Caco-2 (cell line): ENCODE results near the gene PRKCSH. TPM values are rescaled to one million over a fixed set of nuclear protein-coding genes. Genes with fewer than 3 reads are reported as not detected.

Experiments used
- BruUV-seq: library from RNA; stranded (reverse); fragments of 400-500 nt; replicated peaks from 2 replicates; lab custom pipeline; 2021; lab: Mats Ljungman, UMichigan
- CTCF ChIA-PET: fragments of 300-600 bp; sonication (Branson Sonifier 250); formaldehyde crosslinking; loops from one replicate; lab custom pipeline; 2022; ENCODE audit warnings: antibody characterized with exemption; lab: Charles Lee
- POLR2A ChIA-PET: fragments of 300-600 bp; sonication (Branson Sonifier 250); formaldehyde crosslinking; loops from one replicate; lab custom pipeline; 2022; ENCODE audit warnings: antibody characterized with exemption; lab: Charles Lee
- DNase-seq, 2 experiments: peaks; one replicate each; pipeline versions ENCODE4 v3.0.0 to v3.0.0-alpha.2; 2020 to 2022
- H3K27me3 ChIP-seq: replicated peaks from 2 replicates; pipeline ENCODE4 v1.6.0; 2011; ENCODE audit warnings: low read length; ENCODE audit not compliant: control insufficient read depth, insufficient read depth
- H3K36me3 ChIP-seq: 2 replicates; pipeline ENCODE4 v1.5.1; 2011; ENCODE audit warnings: low read length; ENCODE audit not compliant: control insufficient read depth, insufficient read depth
- H3K4me1 ChIP-seq: fragments of 250-450 bp; sonication (Bioruptor Pico); 2 replicates; pipeline ENCODE4 v1.5.1; 2020; ENCODE audit warnings: mild to moderate bottlenecking
- H3K4me3 ChIP-seq: 2 replicates; pipeline ENCODE4 v1.5.1; 2011; ENCODE audit warnings: low read depth, mild to moderate bottlenecking, control low read depth, low read length
- H3K9me3 ChIP-seq: fragments of 250-450 bp; sonication (Bioruptor Pico); 2 replicates; pipeline ENCODE4 v1.5.1; 2020; ENCODE audit warnings: mild to moderate bottlenecking, moderate library complexity
- H3K27ac Mint-ChIP-seq: one replicate; pipeline ENCODE4 v1.8.0; 2022; ENCODE audit warnings: mixed read lengths; ENCODE audit not compliant: unreplicated experiment
- H3K27me3 Mint-ChIP-seq: one replicate; pipeline ENCODE4 v1.8.0; 2022; ENCODE audit warnings: mixed read lengths; ENCODE audit not compliant: insufficient read depth, unreplicated experiment
- H3K36me3 Mint-ChIP-seq: one replicate; pipeline ENCODE4 v1.8.0; 2022; ENCODE audit warnings: mild to moderate bottlenecking, mixed read lengths; ENCODE audit not compliant: insufficient read depth, unreplicated experiment
- H3K4me1 Mint-ChIP-seq: one replicate; pipeline ENCODE4 v1.8.0; 2022; ENCODE audit warnings: low read depth, mixed read lengths; ENCODE audit not compliant: unreplicated experiment
- H3K4me3 Mint-ChIP-seq: one replicate; pipeline ENCODE4 v1.8.0; 2022; ENCODE audit warnings: mild to moderate bottlenecking, moderate library complexity, mixed read lengths; ENCODE audit not compliant: unreplicated experiment
- H3K9me3 Mint-ChIP-seq: one replicate; pipeline ENCODE4 v1.8.0; 2022; ENCODE audit warnings: mixed read lengths; ENCODE audit not compliant: unreplicated experiment
- intact Hi-C: fragments of 100-400 bp; cut with micrococcal nuclease; formaldehyde crosslinking; loops from one replicate; pipeline ENCODE4 v1.10.0; 2022; ENCODE audit not compliant: unreplicated experiment
- total RNA-seq: library from RNA; stranded (reverse); gene quantifications from 2 replicates; pipeline ENCODE4 v1.2.3, GENCODE V29; 2022
- TF ChIP-seq, protein P1 (sequence below), 2 experiments: fragments of 200-600 bp in 1 of 2; IDR thresholded peaks; 1 replicate in 1 of 2; 2 replicates in 1 of 2; pipeline versions ENCODE4 v1.5.1 to v1.8.0; 2011 to 2022; ENCODE audit warnings: antibody characterized with exemption in 1 of 2, control low read depth in 1 of 2, inconsistent platforms in 1 of 2, low read depth in 1 of 2, low read length in 1 of 2, mild to moderate bottlenecking in 1 of 2, moderate library complexity in 1 of 2; ENCODE audit not compliant: insufficient read depth in 1 of 2, severe bottlenecking in 1 of 2, unreplicated experiment in 1 of 2

Gene PRKCSH
- total RNA-seq, 1 experiment from 2014 or later, result 456 TPM

GRCh38 chr19:11408591-11408990 is 26.8 kb upstream of the PRKCSH start:
- Histone ChIP-seq H3K9me3 (no peaks in the 10 kb centered on the region), H3K4me3 (no peak overlapping the region), H3K36me3 (no peaks in the 10 kb centered on the region), H3K27me3 (no peaks in the 10 kb centered on the region), H3K4me1 (no peaks in the 10 kb centered on the region)
- Mint-ChIP-seq H3K4me1 (no peaks in the 10 kb centered on the region), H3K36me3 (peaks cover 12% of the 10 kb centered on the region), H3K27ac (no peak overlapping the region), H3K4me3 (no peak overlapping the region), H3K27me3 (no peaks in the 10 kb centered on the region), H3K9me3 (no peaks in the 10 kb centered on the region)
- CTCF ChIA-PET, result no interaction called here
- intact Hi-C loops, result no loop called here
- TF ChIP-seq, protein P1, sequence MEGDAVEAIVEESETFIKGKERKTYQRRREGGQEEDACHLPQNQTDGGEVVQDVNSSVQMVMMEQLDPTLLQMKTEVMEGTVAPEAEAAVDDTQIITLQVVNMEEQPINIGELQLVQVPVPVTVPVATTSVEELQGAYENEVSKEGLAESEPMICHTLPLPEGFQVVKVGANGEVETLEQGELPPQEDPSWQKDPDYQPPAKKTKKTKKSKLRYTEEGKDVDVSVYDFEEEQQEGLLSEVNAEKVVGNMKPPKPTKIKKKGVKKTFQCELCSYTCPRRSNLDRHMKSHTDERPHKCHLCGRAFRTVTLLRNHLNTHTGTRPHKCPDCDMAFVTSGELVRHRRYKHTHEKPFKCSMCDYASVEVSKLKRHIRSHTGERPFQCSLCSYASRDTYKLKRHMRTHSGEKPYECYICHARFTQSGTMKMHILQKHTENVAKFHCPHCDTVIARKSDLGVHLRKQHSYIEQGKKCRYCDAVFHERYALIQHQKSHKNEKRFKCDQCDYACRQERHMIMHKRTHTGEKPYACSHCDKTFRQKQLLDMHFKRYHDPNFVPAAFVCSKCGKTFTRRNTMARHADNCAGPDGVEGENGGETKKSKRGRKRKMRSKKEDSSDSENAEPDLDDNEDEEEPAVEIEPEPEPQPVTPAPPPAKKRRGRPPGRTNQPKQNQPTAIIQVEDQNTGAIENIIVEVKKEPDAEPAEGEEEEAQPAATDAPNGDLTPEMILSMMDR (IDR thresholded peaks at IDR 0.05; ENCODE audit: insufficient read depth in 1 of 2, low read depth in 1 of 2, low read length in 1 of 2, severe bottlenecking in 1 of 2, unreplicated experiment in 1 of 2), result no peak
- DNase-seq, result no peak
- BruUV-seq, result no TSS peak
- POLR2A ChIA-PET, result no interaction called here

DNA sequence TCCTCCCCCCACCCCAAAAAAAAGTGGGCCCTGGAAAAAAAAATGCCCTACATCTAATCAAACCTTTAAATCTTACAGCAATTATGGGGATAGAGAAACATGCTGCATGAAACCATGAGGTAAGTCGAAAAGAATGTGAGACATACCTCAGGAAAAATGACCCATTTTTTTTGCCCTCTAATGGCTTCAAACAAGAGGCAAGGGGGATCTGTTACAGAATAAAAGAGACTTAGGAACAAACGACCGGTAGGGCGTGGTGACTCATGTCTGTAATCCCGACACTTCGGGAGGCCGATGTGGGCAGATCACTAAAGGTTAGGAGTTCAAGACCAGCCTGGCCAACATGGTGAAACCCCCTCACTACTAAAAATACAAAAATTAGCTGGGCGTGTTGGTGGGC is 24.8 kb upstream of the PRKCSH start:
- TF ChIP-seq, protein P1 (IDR thresholded peaks at IDR 0.05; ENCODE audit: insufficient read depth in 1 of 2, low read depth in 1 of 2, low read length in 1 of 2, severe bottlenecking in 1 of 2, unreplicated experiment in 1 of 2), result no peak
- H3K36me3 ChIP-seq, result peaks cover 1% of the 10 kb centered on the region; the same call in 1 of the 2 replicates
- H3K27me3 ChIP-seq, result no peaks in the 10 kb centered on the region
- ChIA-PET POLR2A (no interaction called here), CTCF (no interaction called here)
- no peaks in the 10 kb centered on the region for H3K9me3 Mint-ChIP-seq
- no peaks in the 10 kb centered on the region for H3K4me1 ChIP-seq
- H3K4me1 Mint-ChIP-seq, result no peaks in the 10 kb centered on the region
- H3K27me3 Mint-ChIP-seq, result no peaks in the 10 kb centered on the region
- H3K9me3 ChIP-seq, result no peaks in the 10 kb centered on the region
- no TSS peak for BruUV-seq
- no peak overlapping the region for H3K4me3 ChIP-seq
- intact Hi-C loops, result no loop called here
- peaks cover 12% of the 10 kb centered on the region for H3K36me3 Mint-ChIP-seq
- H3K4me3 Mint-ChIP-seq, result no peak overlapping the region
- no peak overlapping the region for H3K27ac Mint-ChIP-seq
- DNase-seq, result no peak

- no peaks in the 10 kb centered on the region for H3K4me1 ChIP-seq
- Mint-ChIP-seq H3K4me1 (no peaks in the 10 kb centered on the region), H3K36me3 (peaks cover 14% of the 10 kb centered on the region), H3K27ac (no peak overlapping the region), H3K27me3 (no peaks in the 10 kb centered on the region), H3K4me3 (no peak overlapping the region), H3K9me3 (no peaks in the 10 kb centered on the region)
- H3K9me3 ChIP-seq, result no peaks in the 10 kb centered on the region
- ChIA-PET CTCF (interaction anchor here (0.5 to 1.0 kb wide), 3 partner anchors 29 to 74 kb away, joined by 3 to 6 read pairs (median 3); no protein-coding TSS in a partner anchor), POLR2A (interaction anchor here (1.0 kb wide), 1 partner anchor 39 kb away, joined by 3 read pairs; no protein-coding TSS in a partner anchor)
- TF ChIP-seq, protein P1 (IDR thresholded peaks at IDR 0.05; ENCODE audit: insufficient read depth in 1 of 2, low read depth in 1 of 2, low read length in 1 of 2, severe bottlenecking in 1 of 2, unreplicated experiment in 1 of 2), result no peak
- no TSS peak for BruUV-seq
- H3K4me3 ChIP-seq, result no peak overlapping the region
- H3K27me3 ChIP-seq, result no peaks in the 10 kb centered on the region
- H3K36me3 ChIP-seq, result peaks cover 1% of the 10 kb centered on the region; the same call in 1 of the 2 replicates
- DNase-seq, result no peak
- intact Hi-C loops, result no loop called here
Measured at GRCh38 chr19:11414544-11414943, 20.9 kb upstream of the PRKCSH start.
